GM18502 (cell line): ENCODE results near the gene CLEC6A.
"Not testable (repeated sequence)": the region's sequence is repeated elsewhere in the genome, so short reads cannot be mapped to it uniquely, and the experiment has no call there.

Source experiments
- ATAC-seq: cut with Tn5 transposase; IDR thresholded peaks from one replicate; pipeline ENCODE4 v1.9.1; 2021; ENCODE audit warnings: mild to moderate bottlenecking; ENCODE audit not compliant: unreplicated experiment, poor library complexity

CLEC6A gene

DNA sequence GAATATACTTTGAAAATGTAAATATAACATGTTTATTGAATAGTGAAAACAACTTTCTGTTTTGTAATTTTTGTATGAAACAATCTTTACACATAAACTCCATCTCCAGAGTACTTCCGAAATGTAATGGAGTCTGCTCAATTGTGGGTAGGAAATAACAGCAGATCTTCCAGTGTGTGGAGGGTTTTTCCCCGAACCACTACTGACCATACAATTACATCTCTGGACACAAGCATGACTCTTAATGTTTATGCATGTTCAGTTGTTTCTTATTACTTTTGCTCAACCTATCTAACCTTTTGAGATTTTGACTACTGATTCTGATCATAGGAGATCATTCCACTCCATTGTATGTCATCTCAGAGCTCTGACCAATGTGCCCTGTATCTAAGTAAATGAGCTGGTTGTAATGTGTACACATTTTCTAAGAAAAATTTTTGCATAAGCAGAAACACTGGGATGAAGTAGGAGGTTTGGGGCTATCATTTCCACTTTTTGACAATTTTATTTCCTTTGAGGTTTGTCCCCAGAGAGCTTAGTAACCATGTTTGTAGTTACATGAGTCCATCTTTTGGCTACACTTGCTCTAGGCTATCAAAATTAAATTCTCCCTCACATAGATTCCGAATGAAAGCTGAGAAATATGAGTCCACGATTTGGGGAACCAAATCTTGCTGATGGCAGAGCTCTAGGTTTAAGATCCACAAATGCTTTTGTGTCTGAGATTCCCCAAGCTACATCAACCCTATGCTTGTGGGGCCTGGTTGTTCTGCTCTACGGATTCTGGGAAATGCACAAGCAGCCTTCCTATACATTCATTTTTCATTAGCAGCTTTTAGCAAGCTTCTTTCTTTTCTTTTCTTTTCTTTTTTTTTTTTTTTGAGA lies 36.1 kb downstream of the CLEC6A start:
- no peak for ATAC-seq

GRCh38 chr12:8493084-8493483 lies 37.3 kb downstream of the CLEC6A start:
- peak; percentile 98 for ATAC-seq

DNA sequence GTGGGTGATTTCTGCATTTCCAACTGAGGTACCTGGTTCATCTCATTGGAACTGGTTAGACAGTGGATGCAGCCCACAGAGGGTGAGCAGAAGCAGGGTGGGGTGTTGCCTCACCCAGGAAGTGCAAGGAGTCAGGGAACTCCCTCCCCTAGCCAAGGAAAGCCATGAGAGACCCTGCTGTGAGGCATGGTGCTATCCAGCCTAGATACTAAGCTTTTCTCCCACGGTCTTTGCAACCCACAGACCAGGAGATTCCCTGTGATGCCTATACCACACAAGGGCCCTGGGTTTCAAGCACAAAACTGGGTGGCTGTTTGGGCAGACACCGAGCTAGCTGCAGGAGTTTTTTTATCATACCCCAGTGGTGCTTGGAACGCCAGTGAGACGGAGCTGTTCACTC lies 39.9 kb downstream of the CLEC6A start:
- ATAC-seq = not testable (repeated sequence)

DNA sequence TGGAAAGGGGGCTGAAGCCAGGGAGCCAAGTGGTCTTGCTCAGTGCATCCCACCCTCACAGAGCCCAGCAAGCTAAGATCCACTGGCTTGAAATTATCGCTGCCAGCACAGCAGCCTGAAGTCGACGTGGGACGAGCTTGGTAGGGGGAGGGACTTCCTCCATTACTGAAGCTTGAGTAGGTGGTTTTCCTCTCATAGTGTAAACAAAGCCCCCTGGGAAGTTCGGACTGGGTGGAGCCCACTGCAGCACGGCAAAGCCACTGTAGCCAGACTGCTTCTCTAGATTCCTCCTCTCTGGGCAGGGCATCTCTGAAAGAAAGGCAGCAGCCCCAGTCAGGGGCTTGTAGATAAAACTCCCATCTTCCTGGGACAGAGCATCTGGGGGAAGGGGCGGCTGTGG lies 40.3 kb downstream of the CLEC6A start:
- not testable (repeated sequence) for ATAC-seq

DNA sequence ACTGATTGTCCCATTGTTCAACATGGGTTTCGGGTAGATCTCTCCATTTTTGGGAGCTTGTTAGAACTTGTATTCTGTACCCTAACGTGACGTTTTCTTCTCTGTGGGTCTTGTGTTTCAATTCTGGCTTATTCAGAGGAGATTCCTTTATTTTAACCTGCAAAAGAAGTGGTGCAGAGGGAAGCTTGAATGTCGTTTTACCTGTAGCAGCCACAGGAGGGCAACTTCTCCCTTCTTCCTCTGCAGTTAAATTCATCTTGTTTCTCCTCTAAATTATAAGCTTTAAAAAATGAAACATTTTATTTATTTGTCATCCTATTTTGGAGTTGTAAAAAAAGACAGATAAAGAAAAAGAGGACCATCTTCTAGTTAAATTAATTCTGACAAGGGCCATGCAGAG lies 43.9 kb downstream of the CLEC6A start:
- no peak for ATAC-seq

DNA sequence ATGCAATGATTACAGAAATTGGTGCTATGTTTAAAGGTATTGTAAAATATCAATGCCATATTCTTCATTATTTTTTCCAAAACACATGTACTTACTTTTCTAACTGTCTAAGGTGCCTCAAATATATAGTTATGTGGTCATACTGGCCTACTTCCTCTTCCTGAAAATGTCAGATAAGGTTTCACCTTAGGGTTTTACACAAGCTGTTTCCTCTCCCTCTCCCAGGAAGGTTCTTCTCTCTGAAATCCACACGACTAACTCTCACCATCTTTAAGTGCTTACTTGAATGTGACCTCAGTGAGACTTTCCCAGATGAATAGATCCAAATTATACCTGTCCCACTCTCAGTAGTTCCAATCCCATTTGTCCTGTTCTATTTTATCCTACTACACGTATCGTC lies 46.0 kb downstream of the CLEC6A start:
- no peak for ATAC-seq

DNA sequence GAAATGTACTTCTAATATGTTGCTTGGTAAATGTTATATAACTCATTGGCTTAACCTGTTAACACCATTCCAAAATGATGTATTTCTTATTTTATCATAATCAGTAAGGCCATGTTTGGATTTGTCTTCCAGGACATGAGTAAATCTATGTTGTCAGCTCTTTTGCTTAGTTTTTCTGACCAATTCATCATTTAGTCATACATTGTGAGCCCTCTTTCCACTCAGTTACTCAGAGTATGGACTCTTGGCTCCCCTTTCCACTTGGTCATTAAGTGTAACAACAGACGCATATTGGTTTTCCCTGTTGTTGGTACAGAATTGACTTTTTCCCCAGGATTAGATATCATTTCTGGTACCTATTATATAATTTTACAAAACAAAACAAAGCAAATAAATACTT lies 48.6 kb downstream of the CLEC6A start:
- no peak for ATAC-seq

GRCh38 chr12:8507596-8507995 lies 51.8 kb downstream of the CLEC6A start:
- ATAC-seq = no peak

GRCh38 chr12:8508223-8508622 lies 52.5 kb downstream of the CLEC6A start:
- ATAC-seq = no peak

- no peak for ATAC-seq
These were observed 53.4 kb downstream of the CLEC6A start for GRCh38 chr12:8508910-8509841.

DNA sequence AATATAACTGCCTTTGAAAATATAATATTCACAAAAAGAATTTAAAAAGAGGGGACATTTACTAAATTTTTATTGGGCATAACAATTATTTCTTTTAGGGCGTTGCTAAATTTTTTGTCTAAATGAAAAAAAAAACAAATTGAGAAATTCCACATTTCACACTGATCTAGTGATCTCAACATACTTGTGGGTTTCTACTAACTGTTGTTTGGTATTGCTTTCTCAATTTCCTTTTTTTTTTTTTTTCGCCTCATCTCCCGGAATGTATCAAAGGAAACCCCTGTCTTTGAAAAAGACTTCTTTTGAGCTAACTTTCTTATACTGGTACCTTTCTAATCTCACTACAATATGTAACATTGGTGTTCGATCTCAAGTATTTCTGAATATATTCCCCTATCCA lies 57.5 kb downstream of the CLEC6A start, which contains the start of gene CLEC4D:
Gene CLEC4D, plus strand, starts transcription at position 248 of the 400 bp plus-strand sequence. CDS start 230 bp downstream, outside the sequence.
- ATAC-seq = no peak

- ATAC-seq = no peak
These were observed 62.2 kb downstream of the CLEC6A start for GRCh38 chr12:8517971-8518370.

GRCh38 chr12:8519171-8519570 lies 63.4 kb downstream of the CLEC6A start:
- no peak for ATAC-seq

DNA sequence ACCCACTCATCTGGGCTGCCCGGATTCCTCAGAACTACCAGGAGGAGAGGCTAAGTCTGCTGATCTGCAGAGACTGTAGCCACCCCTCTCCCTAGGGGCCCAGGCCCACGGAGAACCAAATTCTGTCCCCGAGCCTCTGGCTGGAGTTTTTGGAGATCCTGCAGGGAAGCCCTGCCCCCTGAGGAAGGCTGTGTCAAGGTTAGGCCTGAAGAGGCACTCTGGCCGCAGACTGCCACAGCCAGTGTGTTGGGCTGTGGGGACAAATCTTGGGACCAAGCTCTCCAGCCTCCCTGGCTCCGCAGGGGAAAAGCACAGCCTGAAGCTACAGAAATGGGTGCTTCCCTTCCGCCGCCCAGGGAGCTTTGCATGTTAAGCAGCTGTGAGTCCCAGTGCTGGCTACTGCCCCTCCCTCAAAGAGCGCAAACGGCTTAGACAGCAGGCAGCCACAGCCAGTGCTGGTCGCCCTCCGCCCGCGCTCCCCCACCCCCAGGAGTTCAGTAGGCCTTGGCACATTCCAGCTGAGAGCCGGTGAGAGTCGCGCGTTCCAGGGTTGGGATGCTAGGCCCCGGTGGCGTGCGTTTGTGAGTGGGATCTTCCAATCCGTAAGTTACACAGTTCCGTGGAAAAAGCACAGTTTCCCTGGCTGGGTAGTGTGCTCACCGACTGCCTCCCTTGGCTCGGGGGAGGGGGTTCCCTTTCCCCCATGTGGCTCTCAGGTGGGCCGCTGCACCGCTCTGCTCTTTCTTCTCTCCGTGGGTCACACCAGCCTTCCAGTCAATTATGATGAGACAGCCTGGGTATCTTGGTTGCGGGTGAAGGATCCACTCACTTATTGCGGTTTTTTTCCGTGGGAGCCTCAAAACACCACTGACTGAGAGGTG lies 71.7 kb downstream of the CLEC6A start:
- no peak for ATAC-seq
